Endothelial cell (in vitro differentiated cells): ENCODE data around the gene LMO7. TPM values are rescaled to one million over a fixed set of nuclear protein-coding genes. Genes with fewer than 3 reads are reported as not detected.

ENCODE experiments used
- DNase-seq: peaks from one replicate; pipeline ENCODE4 v3.0.0; 2021; ENCODE audit warnings: low spot score
- H3K27ac Mint-ChIP-seq: one replicate; pipeline ENCODE4 v1.8.0; 2021; ENCODE audit warnings: mixed read lengths, inconsistent platforms; ENCODE audit not compliant: unreplicated experiment
- H3K27me3 Mint-ChIP-seq: one replicate; pipeline ENCODE4 v1.8.0; 2021; ENCODE audit warnings: mild to moderate bottlenecking, moderate library complexity, mixed read lengths, inconsistent platforms; ENCODE audit not compliant: unreplicated experiment
- H3K36me3 Mint-ChIP-seq: one replicate; pipeline ENCODE4 v1.8.0; 2021; ENCODE audit warnings: mild to moderate bottlenecking, low read depth, mixed read lengths, inconsistent platforms; ENCODE audit not compliant: unreplicated experiment
- H3K4me1 Mint-ChIP-seq: one replicate; pipeline ENCODE4 v1.8.0; 2021; ENCODE audit warnings: mild to moderate bottlenecking, mixed read lengths, inconsistent platforms; ENCODE audit not compliant: unreplicated experiment
- H3K4me3 Mint-ChIP-seq: one replicate; pipeline ENCODE4 v1.8.0; 2021; ENCODE audit warnings: mild to moderate bottlenecking, mixed read lengths, inconsistent platforms; ENCODE audit not compliant: unreplicated experiment
- H3K9me3 Mint-ChIP-seq: one replicate; pipeline ENCODE4 v1.8.0; 2021; ENCODE audit warnings: mixed read lengths, inconsistent platforms; ENCODE audit not compliant: unreplicated experiment
- total RNA-seq: library from RNA; stranded (reverse); fragmentation: NEBNext Ultra II Directional; extraction: Animal tissue kit (Norgen Biotek cat#: 25700); gene quantifications from one replicate; pipeline ENCODE4 v1.2.1, GENCODE V29; 2021; ENCODE audit not compliant: unreplicated experiment
- TF ChIP-seq, protein P1 (sequence below): fragments of 200-600 bp; sonication (generic); IDR thresholded peaks from one replicate; pipeline ENCODE4 v1.5.0; 2021; ENCODE audit warnings: antibody characterized with exemption; ENCODE audit not compliant: unreplicated experiment

LMO7 gene
- total RNA-seq, 1 donor from 2014 or later = 5.7 TPM

GRCh38 chr13:75843991-75844390 lies 207.9 kb downstream of the LMO7 start:
- no peak overlapping the region for H3K4me3 Mint-ChIP-seq
- no peaks in the 10 kb centered on the region for H3K27me3 Mint-ChIP-seq
- no peaks in the 10 kb centered on the region for H3K36me3 Mint-ChIP-seq
- no peaks in the 10 kb centered on the region for H3K9me3 Mint-ChIP-seq
- H3K27ac Mint-ChIP-seq = no peak overlapping the region
- peaks cover 9% of the 10 kb centered on the region for H3K4me1 Mint-ChIP-seq
- no peak for DNase-seq
- TF ChIP-seq, protein P1, sequence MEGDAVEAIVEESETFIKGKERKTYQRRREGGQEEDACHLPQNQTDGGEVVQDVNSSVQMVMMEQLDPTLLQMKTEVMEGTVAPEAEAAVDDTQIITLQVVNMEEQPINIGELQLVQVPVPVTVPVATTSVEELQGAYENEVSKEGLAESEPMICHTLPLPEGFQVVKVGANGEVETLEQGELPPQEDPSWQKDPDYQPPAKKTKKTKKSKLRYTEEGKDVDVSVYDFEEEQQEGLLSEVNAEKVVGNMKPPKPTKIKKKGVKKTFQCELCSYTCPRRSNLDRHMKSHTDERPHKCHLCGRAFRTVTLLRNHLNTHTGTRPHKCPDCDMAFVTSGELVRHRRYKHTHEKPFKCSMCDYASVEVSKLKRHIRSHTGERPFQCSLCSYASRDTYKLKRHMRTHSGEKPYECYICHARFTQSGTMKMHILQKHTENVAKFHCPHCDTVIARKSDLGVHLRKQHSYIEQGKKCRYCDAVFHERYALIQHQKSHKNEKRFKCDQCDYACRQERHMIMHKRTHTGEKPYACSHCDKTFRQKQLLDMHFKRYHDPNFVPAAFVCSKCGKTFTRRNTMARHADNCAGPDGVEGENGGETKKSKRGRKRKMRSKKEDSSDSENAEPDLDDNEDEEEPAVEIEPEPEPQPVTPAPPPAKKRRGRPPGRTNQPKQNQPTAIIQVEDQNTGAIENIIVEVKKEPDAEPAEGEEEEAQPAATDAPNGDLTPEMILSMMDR = no peak

- H3K36me3 Mint-ChIP-seq = no peaks in the 10 kb centered on the region
These were observed 211.5 kb downstream of the LMO7 start for GRCh38 chr13:75847588-75847987.

DNA sequence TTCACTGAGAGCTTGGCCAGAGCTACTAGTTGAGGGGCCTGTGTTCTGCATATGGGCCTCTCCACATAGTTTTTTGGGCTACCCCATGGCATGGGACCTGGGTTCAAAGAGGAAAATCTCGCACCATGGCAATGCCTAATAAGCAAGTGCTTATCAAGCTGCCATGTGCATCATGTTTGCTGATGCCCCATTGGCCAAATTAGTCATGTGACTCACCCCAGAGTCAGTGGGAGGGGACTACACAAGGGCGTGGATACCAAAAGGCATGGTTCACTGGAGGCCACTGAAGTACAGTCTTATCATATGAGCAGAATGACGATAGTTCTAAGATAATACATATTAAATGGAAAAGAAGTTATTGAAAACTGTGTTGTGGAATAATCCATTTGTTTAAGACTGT lies 214.8 kb downstream of the LMO7 start:
- Mint-ChIP-seq H3K36me3 (no peaks in the 10 kb centered on the region), H3K9me3 (no peaks in the 10 kb centered on the region), H3K4me1 (peaks cover 2% of the 10 kb centered on the region), H3K27ac (no peak overlapping the region), H3K4me3 (no peak overlapping the region), H3K27me3 (no peaks in the 10 kb centered on the region)
- DNase-seq = no peak
- TF ChIP-seq, protein P1 = no peak

More at GRCh38 chr13:75847588-75847987, 211.5 kb downstream of the LMO7 start:
- H3K27me3 Mint-ChIP-seq = no peaks in the 10 kb centered on the region
- DNase-seq = no peak
- H3K9me3 Mint-ChIP-seq = no peaks in the 10 kb centered on the region
- H3K4me1 Mint-ChIP-seq = no peaks in the 10 kb centered on the region
- no peak overlapping the region for H3K4me3 Mint-ChIP-seq
- TF ChIP-seq, protein P1 = no peak
- H3K27ac Mint-ChIP-seq = no peak overlapping the region

DNA sequence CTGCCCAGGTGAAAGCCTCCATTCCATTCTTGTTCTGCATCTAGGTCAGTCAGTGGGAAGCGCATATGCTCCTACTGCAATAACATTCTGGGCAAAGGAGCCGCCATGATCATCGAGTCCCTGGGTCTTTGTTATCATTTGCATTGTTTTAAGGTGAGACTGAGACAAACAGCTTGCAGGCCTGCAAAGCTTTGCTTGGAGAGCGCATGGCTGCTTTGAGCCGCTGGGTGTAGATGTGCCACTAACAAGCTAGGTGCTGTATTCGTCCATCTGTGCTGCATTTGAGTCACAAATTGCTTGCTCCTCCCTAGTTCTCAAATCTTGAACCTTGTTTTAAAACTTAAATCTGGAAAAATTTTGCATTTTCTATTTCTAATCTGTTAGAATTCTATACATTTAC lies 219.1 kb downstream of the LMO7 start:
- Mint-ChIP-seq H3K27me3 (no peaks in the 10 kb centered on the region), H3K36me3 (no peaks in the 10 kb centered on the region), H3K27ac (no peak overlapping the region), H3K4me1 (peaks cover 2% of the 10 kb centered on the region), H3K4me3 (no peak overlapping the region), H3K9me3 (no peaks in the 10 kb centered on the region)
- TF ChIP-seq, protein P1 = no peak
- no peak for DNase-seq

GRCh38 chr13:75855847-75856246 lies 219.7 kb downstream of the LMO7 start:
- DNase-seq = no peak
- Mint-ChIP-seq H3K9me3 (no peaks in the 10 kb centered on the region), H3K27me3 (no peaks in the 10 kb centered on the region), H3K4me1 (peaks cover 2% of the 10 kb centered on the region), H3K27ac (no peak overlapping the region), H3K36me3 (no peaks in the 10 kb centered on the region), H3K4me3 (no peak overlapping the region)
- TF ChIP-seq, protein P1 = no peak
